ENCODE measurements around the gene ZNF91. TPM values are rescaled to one million over a fixed set of nuclear protein-coding genes. Genes with fewer than 3 reads are reported as not detected.

The ZNF91 gene
- total and polyA plus RNA-seq, 10 of the 15 experiments (the other 5 are each of a cell fraction or from before 2014, with no cell fraction given) = 4.6 to 31.1 (median 11.3) TPM

GRCh38 chr19:23403052-23403451, 7.8 kb upstream of the ZNF91 start:
- POLR2A ChIA-PET = no interaction called here
- DNase-seq (ENCODE audit: low read depth, low spot score) (no peak), ATAC-seq (no peak), FAIRE-seq (no peak)
- in situ Hi-C loops (cut with MboI) = no loop called here
- no peaks in the 10 kb centered on the region for H3K36me3 ChIP-seq (ENCODE audit: control insufficient read depth in 2 of 2, insufficient read depth in 2 of 2, low read length in 1 of 2)
- no peak overlapping the region for H2AFZ ChIP-seq (ENCODE audit: control insufficient read depth, low read depth, low read length)
- CTCF ChIA-PET = no interaction called here
- H3K79me2 ChIP-seq (ENCODE audit: control insufficient read depth, insufficient read depth, low read length) = no peaks in the 10 kb centered on the region
- H3K27ac ChIP-seq (ENCODE audit: control insufficient read depth, insufficient read depth) = no peak overlapping the region
- BruUV-seq (replicated peaks) = no TSS peak
- no peaks in the 10 kb centered on the region for H4K20me1 ChIP-seq (ENCODE audit: control insufficient read depth, insufficient read depth)
- SMC1A ChIA-PET (ENCODE audit: uncharacterized antibody, unreplicated experiment) = no interaction called here
- 8% methylated on average over 3 of the region's 3 CpGs for WGBS (ENCODE audit: insufficient coverage, insufficient replicate concordance, low lambda C conversion rate, missing lambda C conversion rate)
- no peak overlapping the region for H3K4me3 ChIP-seq
- no peak overlapping the region for H3K4me2 ChIP-seq (ENCODE audit: control insufficient read depth, insufficient read depth)
- H3K9me3 ChIP-seq (replicated peaks; ENCODE audit: control insufficient read depth, insufficient read depth, low read length) = no peaks in the 10 kb centered on the region; the same call in 2 of the 3 replicates
- no peak overlapping the region for H3K9ac ChIP-seq (ENCODE audit: control insufficient read depth, insufficient read depth, low read length)
- H3K27me3 ChIP-seq (replicated peaks in 1 of 2; ENCODE audit: control insufficient read depth in 2 of 2, insufficient read depth in 2 of 2, low read length in 1 of 2) = no peaks in the 10 kb centered on the region
- TF ChIP-seq IKZF2 (IDR thresholded peaks at IDR 0.05) = no peak
- TF ChIP-seq CHD1 (IDR thresholded peaks at IDR 0.05; ENCODE audit: low read depth, low read length) = no peak
- TF ChIP-seq CHD4 (IDR thresholded peaks at IDR 0.05) = no peak
- no peak for TF ChIP-seq HDAC6 (IDR thresholded peaks at IDR 0.05; ENCODE audit: unreplicated experiment)
- no peak for TF ChIP-seq SIN3A (IDR thresholded peaks at IDR 0.05; ENCODE audit: low read depth, low read length)
- no peak for TF ChIP-seq MYC (IDR thresholded peaks at IDR 0.05; ENCODE audit: insufficient read depth, insufficient read length, insufficient replicate concordance, low read length, severe bottlenecking)
- no peak for TF ChIP-seq FOXM1 (IDR thresholded peaks at IDR 0.05; ENCODE audit: low read depth, low read length)
- TF ChIP-seq SRF (IDR thresholded peaks at IDR 0.05; ENCODE audit: low read depth in 2 of 2, low read length in 2 of 2) = no peak
- no peak for TF ChIP-seq ATF3 (IDR thresholded peaks at IDR 0.05; ENCODE audit: borderline replicate concordance, extremely low read depth, low read depth, low read length)
- TF ChIP-seq PRDM15 (CRISPR knock-in tag; IDR thresholded peaks at IDR 0.05) = no peak
- TF ChIP-seq SIX5 (IDR thresholded peaks at IDR 0.05; ENCODE audit: low read depth, low read length, severe bottlenecking) = no peak
- no peak for TF ChIP-seq TARDBP (IDR thresholded peaks at IDR 0.05; ENCODE audit: borderline replicate concordance)
- TF ChIP-seq ZNF384 (IDR thresholded peaks at IDR 0.05; ENCODE audit: borderline replicate concordance, low read depth, low read length) = no peak
- TF ChIP-seq ZBTB33 (IDR thresholded peaks at IDR 0.05) = no peak
- TF ChIP-seq HDAC2 (IDR thresholded peaks at IDR 0.05) = no peak
- RAD21 ChIA-PET (ENCODE audit: unreplicated experiment) = no interaction called here
- intact Hi-C loops (cut with micrococcal nuclease; ENCODE audit: unreplicated experiment) = no loop called here
- H3K4me1 ChIP-seq (ENCODE audit: control insufficient read depth, insufficient read depth, low read length) = no peaks in the 10 kb centered on the region
